ENCODE results near the gene PRR15L.

DNA sequence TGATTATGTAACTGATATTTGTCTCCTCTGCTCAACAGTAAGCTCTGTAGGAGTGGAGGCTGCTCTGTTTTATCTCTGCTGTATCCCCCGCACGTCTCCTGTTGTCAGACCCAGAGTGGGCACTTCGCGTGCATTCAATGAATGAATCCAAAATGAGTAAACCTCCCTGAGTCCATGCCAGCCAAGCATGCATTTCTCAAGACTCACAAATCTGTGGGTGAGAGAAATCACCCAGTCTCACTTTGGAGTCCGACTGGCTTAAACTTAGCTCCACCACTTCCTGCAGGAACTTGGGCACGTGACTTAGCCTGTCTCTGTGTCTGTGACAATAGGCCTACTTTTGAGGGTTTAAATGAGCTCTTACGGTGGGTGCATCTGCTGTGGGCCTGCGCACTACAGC, 12.6 kb downstream of the PRR15L start:
- TF ChIP-seq, protein P1, sequence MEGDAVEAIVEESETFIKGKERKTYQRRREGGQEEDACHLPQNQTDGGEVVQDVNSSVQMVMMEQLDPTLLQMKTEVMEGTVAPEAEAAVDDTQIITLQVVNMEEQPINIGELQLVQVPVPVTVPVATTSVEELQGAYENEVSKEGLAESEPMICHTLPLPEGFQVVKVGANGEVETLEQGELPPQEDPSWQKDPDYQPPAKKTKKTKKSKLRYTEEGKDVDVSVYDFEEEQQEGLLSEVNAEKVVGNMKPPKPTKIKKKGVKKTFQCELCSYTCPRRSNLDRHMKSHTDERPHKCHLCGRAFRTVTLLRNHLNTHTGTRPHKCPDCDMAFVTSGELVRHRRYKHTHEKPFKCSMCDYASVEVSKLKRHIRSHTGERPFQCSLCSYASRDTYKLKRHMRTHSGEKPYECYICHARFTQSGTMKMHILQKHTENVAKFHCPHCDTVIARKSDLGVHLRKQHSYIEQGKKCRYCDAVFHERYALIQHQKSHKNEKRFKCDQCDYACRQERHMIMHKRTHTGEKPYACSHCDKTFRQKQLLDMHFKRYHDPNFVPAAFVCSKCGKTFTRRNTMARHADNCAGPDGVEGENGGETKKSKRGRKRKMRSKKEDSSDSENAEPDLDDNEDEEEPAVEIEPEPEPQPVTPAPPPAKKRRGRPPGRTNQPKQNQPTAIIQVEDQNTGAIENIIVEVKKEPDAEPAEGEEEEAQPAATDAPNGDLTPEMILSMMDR (conservative IDR thresholded peaks at IDR 0.05; ENCODE audit: low read depth in 2 of 2) = no peak
- TF ChIP-seq POLR2AphosphoS5 (IDR thresholded peaks at IDR 0.05; ENCODE audit: low read depth) (no peak), EZH2 (IDR thresholded peaks at IDR 0.05; ENCODE audit: low read depth, unreplicated experiment) (no peak), EZH2phosphoT487 (IDR thresholded peaks at IDR 0.05; ENCODE audit: unreplicated experiment) (no peak), CREB1 (CRISPR knock-in tag; IDR thresholded peaks at IDR 0.05; ENCODE audit: low read depth) (no peak), JUNB (IDR thresholded peaks at IDR 0.05; ENCODE audit: unreplicated experiment) (no peak), ZNF331 (CRISPR knock-in tag; IDR thresholded peaks at IDR 0.05; ENCODE audit: low read depth) (no peak), NANOG (IDR thresholded peaks at IDR 0.05; ENCODE audit: borderline replicate concordance) (no peak), ZNF114 (CRISPR knock-in tag; IDR thresholded peaks at IDR 0.05) (no peak), STAT1 (IDR thresholded peaks at IDR 0.05; ENCODE audit: unreplicated experiment) (no peak)
- TF ChIP-seq, protein P2, sequence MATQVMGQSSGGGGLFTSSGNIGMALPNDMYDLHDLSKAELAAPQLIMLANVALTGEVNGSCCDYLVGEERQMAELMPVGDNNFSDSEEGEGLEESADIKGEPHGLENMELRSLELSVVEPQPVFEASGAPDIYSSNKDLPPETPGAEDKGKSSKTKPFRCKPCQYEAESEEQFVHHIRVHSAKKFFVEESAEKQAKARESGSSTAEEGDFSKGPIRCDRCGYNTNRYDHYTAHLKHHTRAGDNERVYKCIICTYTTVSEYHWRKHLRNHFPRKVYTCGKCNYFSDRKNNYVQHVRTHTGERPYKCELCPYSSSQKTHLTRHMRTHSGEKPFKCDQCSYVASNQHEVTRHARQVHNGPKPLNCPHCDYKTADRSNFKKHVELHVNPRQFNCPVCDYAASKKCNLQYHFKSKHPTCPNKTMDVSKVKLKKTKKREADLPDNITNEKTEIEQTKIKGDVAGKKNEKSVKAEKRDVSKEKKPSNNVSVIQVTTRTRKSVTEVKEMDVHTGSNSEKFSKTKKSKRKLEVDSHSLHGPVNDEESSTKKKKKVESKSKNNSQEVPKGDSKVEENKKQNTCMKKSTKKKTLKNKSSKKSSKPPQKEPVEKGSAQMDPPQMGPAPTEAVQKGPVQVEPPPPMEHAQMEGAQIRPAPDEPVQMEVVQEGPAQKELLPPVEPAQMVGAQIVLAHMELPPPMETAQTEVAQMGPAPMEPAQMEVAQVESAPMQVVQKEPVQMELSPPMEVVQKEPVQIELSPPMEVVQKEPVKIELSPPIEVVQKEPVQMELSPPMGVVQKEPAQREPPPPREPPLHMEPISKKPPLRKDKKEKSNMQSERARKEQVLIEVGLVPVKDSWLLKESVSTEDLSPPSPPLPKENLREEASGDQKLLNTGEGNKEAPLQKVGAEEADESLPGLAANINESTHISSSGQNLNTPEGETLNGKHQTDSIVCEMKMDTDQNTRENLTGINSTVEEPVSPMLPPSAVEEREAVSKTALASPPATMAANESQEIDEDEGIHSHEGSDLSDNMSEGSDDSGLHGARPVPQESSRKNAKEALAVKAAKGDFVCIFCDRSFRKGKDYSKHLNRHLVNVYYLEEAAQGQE (IDR thresholded peaks at IDR 0.05; ENCODE audit: unreplicated experiment) = no peak
- TF ChIP-seq, protein P3, sequence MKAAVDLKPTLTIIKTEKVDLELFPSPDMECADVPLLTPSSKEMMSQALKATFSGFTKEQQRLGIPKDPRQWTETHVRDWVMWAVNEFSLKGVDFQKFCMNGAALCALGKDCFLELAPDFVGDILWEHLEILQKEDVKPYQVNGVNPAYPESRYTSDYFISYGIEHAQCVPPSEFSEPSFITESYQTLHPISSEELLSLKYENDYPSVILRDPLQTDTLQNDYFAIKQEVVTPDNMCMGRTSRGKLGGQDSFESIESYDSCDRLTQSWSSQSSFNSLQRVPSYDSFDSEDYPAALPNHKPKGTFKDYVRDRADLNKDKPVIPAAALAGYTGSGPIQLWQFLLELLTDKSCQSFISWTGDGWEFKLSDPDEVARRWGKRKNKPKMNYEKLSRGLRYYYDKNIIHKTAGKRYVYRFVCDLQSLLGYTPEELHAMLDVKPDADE (IDR thresholded peaks at IDR 0.05) = no peak
- TF ChIP-seq, protein P4, sequence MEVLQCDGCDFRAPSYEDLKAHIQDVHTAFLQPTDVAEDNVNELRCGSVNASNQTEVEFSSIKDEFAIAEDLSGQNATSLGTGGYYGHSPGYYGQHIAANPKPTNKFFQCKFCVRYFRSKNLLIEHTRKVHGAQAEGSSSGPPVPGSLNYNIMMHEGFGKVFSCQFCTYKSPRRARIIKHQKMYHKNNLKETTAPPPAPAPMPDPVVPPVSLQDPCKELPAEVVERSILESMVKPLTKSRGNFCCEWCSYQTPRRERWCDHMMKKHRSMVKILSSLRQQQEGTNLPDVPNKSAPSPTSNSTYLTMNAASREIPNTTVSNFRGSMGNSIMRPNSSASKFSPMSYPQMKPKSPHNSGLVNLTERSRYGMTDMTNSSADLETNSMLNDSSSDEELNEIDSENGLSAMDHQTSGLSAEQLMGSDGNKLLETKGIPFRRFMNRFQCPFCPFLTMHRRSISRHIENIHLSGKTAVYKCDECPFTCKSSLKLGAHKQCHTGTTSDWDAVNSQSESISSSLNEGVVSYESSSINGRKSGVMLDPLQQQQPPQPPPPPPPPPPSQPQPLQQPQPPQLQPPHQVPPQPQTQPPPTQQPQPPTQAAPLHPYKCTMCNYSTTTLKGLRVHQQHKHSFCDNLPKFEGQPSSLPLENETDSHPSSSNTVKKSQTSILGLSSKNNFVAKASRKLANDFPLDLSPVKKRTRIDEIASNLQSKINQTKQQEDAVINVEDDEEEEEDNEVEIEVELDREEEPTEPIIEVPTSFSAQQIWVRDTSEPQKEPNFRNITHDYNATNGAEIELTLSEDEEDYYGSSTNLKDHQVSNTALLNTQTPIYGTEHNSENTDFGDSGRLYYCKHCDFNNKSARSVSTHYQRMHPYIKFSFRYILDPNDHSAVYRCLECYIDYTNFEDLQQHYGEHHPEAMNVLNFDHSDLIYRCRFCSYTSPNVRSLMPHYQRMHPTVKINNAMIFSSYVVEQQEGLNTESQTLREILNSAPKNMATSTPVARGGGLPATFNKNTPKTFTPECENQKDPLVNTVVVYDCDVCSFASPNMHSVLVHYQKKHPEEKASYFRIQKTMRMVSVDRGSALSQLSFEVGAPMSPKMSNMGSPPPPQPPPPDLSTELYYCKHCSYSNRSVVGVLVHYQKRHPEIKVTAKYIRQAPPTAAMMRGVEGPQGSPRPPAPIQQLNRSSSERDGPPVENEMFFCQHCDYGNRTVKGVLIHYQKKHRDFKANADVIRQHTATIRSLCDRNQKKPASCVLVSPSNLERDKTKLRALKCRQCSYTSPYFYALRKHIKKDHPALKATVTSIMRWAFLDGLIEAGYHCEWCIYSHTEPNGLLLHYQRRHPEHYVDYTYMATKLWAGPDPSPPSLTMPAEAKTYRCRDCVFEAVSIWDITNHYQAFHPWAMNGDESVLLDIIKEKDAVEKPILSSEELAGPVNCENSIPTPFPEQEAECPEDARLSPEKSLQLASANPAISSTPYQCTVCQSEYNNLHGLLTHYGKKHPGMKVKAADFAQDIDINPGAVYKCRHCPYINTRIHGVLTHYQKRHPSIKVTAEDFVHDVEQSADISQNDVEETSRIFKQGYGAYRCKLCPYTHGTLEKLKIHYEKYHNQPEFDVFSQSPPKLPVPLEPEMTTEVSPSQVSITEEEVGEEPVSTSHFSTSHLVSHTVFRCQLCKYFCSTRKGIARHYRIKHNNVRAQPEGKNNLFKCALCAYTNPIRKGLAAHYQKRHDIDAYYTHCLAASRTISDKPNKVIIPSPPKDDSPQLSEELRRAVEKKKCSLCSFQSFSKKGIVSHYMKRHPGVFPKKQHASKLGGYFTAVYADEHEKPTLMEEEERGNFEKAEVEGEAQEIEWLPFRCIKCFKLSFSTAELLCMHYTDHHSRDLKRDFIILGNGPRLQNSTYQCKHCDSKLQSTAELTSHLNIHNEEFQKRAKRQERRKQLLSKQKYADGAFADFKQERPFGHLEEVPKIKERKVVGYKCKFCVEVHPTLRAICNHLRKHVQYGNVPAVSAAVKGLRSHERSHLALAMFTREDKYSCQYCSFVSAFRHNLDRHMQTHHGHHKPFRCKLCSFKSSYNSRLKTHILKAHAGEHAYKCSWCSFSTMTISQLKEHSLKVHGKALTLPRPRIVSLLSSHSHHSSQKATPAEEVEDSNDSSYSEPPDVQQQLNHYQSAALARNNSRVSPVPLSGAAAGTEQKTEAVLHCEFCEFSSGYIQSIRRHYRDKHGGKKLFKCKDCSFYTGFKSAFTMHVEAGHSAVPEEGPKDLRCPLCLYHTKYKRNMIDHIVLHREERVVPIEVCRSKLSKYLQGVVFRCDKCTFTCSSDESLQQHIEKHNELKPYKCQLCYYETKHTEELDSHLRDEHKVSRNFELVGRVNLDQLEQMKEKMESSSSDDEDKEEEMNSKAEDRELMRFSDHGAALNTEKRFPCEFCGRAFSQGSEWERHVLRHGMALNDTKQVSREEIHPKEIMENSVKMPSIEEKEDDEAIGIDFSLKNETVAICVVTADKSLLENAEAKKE (CRISPR knock-in tag; IDR thresholded peaks at IDR 0.05) = no peak
